GM21423 (cell line): Measurements from ENCODE around the gene C16orf95.

Experiments
- ATAC-seq: cut with Tn5 transposase; IDR thresholded peaks from one replicate; pipeline ENCODE4 v1.9.1; 2021; ENCODE audit warnings: mild to moderate bottlenecking, moderate library complexity; ENCODE audit not compliant: unreplicated experiment

C16orf95 gene

DNA sequence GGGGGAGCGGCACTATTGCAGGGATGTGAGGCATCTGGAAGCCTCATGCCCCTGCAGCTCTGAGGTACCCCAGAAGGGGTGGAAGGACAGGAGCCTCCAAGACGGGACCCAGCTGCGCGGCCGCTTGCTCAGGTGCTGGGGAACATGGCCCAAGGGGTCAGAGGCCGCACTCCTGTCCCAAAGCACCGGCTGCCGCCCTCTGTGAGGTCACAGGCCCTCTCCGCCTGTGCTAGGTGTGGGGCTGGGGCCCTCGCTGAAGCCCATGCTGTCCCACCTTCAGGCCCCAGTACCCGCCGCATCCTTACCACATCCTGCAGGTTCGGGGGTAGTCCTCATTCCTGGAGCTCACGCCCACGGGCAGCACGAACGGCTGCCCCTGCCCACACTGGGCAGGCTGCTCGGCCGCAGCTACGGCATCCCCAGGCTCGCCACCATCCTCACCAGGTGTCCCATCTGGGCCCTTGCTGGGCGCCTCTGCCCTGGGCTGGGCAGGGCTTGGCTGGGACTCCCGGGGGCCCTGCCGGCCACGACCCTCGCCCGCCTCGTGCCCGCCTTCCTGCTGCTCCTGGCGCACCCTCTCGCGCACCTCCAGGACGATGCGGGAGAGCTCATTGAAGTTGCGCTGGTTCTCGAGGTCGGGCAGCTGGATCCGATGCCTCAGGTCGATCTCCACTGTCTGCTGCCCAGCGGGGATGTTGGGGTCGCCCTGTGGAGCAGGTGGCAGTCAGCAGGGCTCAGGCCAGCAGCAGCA is 16.6 kb upstream of the C16orf95 start:
- no peak for ATAC-seq

DNA sequence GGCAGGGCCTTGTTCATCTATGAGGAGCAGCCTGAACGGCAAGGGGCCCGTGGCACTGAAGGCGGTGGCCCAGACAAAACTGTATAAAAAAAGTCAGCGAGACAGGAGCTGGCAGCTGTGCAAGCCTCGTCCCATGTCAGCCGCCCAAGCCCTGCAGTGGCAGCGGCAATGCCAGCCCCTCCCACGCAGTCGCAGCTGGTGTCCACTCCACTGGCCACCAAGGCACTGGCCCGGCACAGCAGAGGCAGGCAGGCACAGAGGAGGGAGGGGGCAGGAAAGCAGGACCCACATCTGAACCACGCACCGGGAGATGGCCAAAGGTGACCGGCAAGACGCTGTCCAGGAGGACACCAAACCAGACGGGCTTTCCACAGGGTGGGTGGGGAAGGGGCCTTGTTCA is 15.9 kb upstream of the C16orf95 start:
- ATAC-seq = no peak

DNA sequence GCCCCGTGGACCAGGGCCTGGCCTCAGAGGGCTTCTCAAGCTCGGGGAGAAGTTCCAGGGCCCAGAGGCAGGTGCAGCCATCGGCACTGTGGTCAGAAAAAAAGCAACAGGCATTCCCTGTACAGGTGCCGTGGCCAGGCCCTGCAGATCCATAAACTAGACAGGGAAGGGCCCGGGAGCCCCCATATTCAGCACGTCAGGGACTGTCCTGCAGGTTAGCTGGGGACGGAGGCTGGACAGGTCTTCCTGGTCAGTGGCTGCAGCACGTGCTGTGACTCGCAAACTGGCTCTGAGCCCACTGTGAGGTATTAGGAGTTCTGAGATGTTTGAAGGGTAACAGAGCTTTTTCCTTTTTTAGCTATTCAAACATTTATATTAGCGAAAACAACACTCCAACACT is 15.0 kb upstream of the C16orf95 start:
- no peak for ATAC-seq

DNA sequence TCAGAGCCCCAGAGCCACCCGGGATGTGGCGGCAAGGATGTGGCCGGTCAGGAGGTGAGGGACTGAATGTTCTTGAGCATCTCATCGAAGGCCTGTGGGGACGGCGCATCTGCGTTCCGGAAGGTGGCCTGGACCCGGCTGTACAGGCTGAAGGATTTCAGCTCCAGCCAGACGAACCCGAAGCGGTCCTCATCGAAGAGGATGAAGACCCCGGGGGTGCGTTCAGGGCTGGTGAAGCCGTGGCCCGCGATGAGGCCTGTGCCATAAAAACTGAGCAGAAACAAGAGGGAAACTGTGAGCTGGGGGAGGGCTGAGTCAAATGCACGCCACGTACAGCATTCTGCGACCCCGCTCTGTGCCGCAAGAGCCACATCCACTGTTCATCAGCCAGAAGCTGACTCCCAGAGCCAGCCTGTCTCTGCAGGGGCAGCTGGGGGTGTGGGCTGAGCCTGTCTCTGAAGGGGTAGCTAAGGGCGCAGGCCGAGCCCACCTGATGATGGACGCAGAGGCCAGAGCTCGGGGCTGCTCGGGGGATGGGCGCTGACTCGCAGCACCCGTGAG is 14.1 kb upstream of the C16orf95 start:
- ATAC-seq = no peak

DNA sequence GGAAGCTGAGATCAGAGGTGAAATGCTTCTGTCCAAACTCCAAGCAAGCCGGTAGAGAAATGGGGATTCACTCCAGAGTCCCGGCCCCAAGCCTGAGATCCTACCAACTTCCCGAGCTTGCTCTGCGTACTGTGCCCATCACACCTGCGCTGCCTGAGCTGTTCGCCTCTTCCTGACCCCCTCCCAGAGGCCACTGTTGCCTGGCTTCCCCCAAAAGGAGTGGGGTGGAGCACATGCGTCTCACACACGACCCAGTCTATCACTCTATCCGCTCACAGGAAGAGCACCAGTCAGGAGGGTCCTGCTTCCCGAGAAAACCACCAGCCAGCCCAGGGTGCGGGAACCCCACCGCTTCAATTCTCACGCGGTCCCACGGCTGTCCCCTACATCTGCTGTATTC is 13.5 kb upstream of the C16orf95 start:
- ATAC-seq = no peak

DNA sequence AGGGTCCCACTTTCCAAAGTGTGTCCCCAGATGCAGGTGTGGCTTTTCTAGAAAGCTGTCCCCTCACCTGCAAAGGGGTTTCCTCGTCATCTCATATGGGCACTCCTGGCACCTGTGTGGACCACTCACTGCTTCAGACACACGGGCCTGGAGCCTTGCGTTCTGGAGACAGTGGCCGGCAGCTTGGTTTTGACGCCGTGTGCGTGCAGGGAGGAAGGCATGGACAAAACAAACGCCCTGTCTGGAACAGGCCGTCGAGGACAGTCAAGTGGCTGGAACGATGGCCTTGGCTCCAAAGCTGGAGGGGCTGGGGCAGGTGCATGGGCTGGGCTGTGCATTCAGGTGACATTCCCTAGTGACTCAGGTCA is 13.0 kb upstream of the C16orf95 start:
- no peak for ATAC-seq

DNA sequence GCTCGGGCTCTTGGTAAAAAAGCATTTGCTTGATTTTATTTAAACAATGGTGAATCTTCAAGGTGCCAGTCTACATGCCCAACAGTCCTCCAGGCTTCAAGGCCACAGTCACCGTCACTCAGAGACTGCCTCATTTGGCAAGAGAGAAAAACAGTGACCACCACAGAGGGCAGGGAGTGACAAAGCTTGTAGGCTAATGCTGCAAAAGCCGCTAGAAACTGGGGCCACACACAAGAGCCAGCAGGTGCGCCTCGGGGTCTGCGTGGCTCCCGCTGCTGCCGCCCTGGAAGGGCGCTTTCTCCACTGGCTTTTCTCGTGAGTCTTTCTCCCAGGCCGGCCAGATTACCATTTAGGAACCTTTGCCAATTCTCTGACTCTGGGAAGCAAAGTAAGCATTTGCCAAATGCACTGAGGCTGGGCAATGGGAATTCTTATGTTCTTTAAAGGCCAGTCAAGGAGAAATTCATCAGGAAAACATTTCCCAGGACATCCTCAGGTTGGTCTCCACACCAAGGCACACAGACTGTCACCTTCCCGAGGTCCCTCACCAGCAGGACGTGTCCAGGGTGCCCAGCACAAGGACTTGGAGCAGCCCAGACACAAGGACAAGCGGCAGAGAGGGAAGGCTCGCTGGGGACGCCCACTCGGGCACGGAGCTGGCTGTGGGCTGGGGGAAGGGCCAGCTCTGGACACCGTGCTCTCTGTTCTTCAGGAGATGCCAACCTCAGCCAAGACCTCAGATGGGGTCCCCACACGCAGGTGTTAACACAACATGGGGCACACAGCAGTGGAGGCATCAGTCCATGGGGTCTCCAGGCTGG is 12.5 kb upstream of the C16orf95 start:
- ATAC-seq = no peak

DNA sequence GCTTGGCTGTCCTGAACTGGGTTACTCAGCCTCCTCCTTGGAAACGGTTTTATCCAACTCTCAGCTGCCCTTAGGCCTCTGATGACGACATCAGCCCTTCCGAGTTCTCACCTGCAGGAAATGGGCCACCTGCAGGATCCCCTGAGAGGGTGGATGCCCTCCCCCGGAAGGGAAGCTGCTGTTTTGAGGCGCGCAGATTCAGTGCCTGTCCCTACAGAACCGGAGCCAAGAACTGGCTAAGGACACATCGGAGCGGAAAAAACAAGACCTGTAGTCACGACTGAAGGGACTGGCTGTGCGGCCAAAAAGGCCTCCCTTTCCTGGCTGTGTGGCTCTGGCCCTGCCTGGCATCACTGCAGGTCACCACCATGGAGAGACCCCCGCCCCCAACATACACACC is 11.7 kb upstream of the C16orf95 start:
- ATAC-seq = no peak

DNA sequence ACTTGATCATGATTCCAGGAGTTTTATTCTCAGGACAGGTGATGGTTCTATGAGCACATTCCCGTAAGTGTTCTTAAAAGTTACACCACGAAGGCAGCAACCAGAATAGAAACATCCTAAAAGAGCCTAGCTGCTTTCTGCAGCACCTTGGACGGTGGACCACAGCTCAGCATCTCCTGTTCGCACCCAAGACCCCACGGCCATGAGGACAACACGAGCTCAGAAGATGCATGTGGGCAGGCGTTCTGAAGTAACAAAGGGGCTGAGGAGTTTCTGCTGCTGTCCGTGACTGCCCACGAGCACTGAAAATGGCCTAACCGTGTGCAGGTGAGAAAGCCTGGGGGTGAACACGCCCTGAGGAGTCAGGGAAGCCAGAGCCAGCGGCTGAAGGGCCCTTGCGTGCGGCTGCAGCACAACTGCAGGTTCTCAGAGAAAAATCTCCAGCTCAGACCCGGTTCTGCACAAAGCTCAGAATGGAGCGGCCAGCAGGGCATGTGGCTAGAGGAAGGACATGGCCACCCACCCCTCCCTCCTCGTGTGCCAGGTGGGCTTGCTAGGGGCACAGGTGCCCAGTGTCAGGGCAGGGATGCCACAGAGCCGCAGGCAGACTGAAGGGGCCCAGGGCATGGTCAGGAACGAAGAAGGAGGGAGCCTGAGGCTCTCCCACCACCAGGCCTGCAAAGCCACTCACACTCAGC is 10.8 kb upstream of the C16orf95 start:
- ATAC-seq = no peak

DNA sequence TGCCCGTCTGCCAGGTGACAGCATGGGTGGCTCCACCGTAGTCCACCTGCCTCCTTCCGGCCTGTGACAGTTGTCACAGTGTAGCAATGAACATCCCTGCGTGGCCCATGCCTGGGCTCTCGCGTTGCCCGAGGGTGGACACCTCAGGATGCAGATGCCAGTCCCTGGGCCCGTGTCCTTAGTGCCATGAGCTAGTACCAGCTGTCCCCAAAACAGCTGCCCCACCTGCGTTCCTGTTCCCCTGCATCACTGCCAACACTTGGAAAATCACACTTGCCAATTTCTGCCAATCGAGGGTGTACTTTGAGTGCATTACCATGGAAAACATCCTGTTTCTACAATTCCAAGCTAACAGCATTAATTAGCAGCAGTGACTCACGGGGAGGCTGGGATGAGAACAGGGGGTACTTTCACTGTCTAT is 9.0 kb upstream of the C16orf95 start:
- no peak for ATAC-seq

DNA sequence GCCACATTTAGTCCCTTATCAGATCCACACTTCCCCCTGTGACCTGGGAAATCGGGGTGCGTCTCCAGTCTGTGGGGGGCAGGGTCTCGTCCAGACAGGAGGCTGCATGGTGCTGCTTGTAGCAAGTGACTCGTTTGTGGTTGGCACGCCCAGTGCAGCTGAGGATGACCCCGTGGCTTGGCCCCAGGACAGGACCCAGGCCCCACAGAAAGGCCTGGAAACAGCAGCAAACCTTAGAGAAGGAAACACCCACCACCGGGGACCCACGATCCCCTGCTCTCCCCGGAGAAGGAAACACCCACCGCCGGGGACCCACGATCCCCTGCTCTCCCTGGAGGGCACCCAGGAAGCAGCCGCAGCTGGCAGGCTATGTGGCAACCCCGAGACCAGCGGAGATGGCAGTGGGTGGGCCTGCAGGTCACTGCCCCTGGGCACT is 8.2 kb upstream of the C16orf95 start:
- no peak for ATAC-seq

DNA sequence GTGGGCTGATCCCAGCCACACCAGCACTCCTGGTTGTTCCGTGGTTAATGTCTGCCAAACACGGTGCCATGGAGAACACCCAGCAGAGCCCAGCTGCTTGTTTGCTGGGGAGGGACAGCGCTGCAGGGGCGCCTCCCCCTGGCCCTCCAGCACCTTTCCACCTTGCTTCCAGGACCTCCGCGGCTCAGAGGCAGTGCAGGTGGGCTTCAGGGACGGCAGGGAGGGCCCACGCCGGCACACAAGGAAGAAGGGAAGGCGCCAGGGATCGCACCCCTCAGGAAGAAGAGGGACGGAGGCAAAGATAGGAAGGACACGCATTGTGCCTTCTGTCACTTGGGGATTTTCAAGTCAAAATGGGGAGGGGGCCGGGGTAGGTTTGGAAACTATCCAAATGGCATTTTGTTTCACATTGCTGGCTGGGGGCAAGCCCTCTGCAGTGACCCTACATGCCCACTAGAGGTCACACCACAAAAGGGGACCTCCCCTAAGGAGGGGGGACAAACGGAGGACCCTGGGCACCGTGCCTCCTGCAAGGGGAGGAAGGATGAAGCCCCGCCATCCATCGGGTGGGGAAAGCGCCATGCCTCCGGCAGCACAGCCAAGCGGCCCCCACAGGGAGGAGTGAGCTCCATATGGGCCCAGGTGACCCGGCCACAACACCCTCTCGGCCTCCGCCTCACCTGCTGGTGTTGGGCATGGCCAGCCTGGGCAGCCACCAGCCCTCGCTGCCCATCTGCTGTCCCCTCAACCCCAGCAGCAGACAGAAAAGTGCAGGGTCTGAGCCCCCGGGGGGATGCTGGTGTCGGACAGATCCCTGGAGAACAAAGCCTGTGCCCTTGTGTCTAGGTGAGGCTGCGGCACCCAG is 7.5 kb upstream of the C16orf95 start:
- no peak for ATAC-seq

DNA sequence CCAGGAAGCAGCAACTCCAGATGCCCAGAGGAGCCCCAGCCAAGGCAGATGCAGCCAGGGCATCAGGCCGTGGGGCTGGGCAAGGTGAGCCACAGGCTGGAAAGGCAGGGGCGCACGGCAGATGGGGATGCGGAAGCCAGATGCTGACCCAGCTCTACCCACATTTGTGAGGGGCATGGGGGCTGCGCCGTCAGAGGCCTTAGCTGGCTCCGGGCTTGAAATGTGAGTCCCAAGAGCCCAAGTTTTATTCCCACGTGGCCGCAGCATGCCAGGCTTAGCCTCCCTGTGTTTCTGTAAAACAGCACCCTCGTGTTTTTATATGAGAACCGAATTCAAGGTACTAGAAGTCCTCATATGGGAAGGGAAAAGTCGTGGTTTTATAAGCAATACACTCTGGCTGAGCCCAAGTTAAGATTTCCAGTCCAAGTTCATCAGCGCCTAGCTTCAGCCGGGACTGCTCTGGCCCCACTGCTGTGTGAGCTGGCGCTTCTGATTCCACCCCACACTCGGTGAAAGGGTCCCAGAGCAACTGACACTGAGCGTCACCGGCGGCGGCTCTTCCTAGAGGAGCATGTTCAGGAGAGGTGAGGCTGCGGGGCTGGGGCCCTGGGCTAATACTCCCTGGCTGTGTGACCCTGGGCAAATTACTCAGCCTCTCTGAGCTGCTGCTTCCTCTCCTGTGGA is 6.7 kb upstream of the C16orf95 start:
- ATAC-seq = no peak

DNA sequence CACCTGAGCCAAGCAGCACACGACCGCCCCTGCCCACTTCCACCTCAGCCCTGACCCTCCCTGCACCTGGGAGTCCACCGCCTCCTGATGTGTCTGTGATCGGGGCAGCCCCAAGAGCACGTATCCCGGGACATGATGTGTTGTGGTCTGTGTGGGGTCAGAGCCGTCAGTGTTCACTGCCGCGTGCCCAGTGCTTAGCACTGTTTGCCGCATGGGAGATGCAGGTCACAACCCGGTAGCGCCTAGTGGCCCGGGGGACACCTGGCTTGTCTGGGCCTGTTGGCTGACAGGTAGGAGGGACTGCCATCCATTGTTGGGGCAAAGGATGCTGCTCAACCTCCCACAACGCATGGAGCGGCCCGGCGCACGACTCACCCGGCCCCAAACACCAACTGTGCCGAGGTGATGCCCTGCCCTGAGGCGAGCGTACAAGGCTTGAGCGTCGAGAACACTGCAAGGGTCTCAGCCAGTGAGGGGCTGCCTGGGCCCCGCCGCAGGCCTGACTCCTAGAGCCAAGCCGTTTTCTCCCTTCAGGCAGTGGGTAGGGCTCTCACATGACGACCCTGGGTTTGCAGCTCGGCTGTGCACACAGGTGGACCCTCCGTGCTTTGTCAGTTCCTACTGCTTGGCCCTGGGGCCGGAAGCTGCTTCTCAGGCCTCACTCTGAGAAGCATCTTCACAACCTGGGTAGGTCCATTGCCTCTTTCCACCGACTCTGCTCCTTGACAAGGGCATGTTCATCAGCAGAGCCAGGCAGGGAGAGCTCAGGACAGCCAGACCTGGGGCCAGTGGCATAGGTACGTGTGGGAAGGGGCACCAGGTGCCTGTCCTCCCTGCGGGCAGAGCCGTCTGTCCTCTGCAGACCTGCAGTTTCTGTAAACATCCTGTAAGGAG is 5.9 kb upstream of the C16orf95 start:
- no peak for ATAC-seq

DNA sequence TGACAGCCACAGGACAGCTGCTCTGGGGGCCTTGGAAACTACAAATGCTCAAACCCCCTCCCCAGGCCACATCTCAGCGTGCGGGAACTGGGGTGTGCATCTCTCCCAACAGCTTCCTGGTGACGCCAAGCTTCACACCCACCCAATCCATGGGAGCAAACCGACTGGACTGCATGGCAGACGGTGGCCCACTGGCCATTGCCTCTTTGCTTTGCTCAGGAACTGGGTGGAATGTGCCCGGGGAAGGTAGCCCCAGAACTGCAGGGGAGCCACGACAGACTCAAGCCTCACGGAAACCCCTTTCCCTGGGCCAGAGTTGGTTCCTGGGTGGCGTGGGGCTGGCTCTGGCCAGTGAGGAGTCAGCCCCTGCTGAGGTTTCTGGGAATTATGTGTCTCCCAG is 5.2 kb upstream of the C16orf95 start:
- ATAC-seq = no peak

DNA sequence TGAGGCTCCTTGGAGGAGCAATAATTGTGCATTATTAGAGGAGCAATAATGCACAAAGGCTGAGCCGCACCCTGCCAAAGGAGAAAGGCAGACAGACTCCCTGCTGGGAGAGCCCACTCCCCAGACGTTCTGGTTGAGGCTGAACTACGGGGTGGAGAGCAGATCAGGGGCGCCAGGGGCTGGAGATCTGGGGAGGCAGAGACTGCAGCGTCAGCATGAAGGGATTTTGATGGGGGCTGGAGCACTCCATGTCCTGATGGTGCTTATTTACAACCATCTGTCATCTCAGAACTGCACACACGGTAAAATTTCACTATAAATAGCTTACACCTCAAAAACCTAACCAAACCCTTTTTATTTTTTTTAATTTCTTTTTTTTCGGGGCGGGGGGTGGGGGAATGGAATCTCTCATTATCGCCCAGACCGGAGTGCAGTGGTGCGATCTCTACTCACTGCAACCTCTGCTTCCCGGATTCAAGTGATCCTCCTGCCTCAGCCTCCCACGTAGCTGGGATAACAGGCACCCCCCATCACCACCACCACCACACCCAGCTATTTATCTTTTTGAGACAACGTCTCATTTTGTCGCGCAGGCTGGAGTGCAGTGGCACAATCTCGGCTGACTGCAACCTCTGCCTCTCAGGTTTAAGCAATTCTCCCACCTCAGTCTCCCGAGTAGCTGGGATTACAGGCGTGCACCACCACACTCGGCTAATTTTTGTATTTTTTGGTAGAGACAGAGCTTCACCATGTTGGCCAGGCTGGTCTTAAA is 4.3 kb upstream of the C16orf95 start:
- ATAC-seq = no peak

DNA sequence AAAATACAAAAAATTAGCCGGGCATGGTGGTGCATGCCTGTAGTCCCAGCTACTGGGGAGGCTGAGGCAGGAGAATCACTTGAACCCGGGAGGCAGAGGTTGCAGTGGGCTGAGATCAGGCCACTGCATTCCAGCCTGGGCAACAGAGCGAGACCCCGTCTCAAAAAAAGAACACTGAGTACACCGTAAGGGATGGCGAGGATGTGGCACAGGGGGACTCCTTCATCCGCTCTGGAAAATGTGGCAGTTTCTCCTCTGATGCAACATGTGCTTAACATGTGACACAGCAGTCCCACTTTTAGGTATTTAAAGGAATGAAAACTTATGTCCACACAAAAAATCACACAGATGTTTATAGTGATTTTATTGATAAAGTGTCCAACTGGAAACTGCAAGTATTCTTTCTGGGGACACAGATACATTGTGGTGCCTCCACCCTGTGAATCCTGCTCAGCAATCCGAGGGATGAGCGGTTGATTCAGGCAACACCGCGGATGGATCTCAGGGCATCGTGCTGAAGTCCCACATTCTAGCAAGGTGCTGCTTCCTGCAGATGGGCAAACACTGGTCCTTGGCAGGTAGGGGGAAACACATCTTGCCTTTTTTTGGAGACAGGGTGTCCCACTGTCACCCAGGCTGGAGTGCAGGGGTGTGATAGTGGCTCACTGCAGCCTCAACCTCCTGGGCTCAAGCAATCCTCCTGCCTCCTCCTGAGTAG is 3.5 kb upstream of the C16orf95 start:
- ATAC-seq = no peak
